Neutrophil (primary cell): ENCODE results near the gene TRIML2.

Experiments used
- H3K27ac ChIP-seq: fragments of 200-600 bp; sonication (generic); 2 replicates; pipeline ENCODE4 v1.5.1; 2016; ENCODE audit warnings: mild to moderate bottlenecking, moderate library complexity
- H3K27me3 ChIP-seq: fragments of 200-600 bp; sonication (generic); 2 replicates; pipeline ENCODE4 v1.6.0; 2016; ENCODE audit warnings: mild to moderate bottlenecking
- H3K36me3 ChIP-seq: fragments of 200-600 bp; sonication (generic); 2 replicates; pipeline ENCODE4 v1.5.1; 2017
- H3K4me1 ChIP-seq, 2 experiments: fragments of 200-600 bp in 1 of 2; sonication (generic) in 1 of 2; 1 replicate in 1 of 2; 2 replicates in 1 of 2; pipeline versions ENCODE4 v1.5.1 to v1.6.1; 2013 to 2016; ENCODE audit warnings: low read depth in 1 of 2, low read length in 1 of 2, mild to moderate bottlenecking in 1 of 2, moderate library complexity in 1 of 2; ENCODE audit not compliant: control insufficient read depth in 1 of 2, insufficient read depth in 1 of 2
- H3K4me3 ChIP-seq, 2 experiments: fragments of 200-600 bp in 1 of 2; sonication (generic) in 1 of 2; 1 replicate in 1 of 2; 2 replicates in 1 of 2; pipeline ENCODE4 v1.5.1; 2013 to 2016; ENCODE audit warnings: low read depth in 1 of 2, low read length in 1 of 2, mild to moderate bottlenecking in 1 of 2, moderate library complexity in 1 of 2
- H3K9me3 ChIP-seq: fragments of 200-600 bp; sonication (generic); 2 replicates; pipeline ENCODE4 v1.5.1; 2016
- CTCF ChIP-seq: fragments of 200-600 bp; sonication (generic); IDR thresholded peaks from 2 replicates; pipeline ENCODE4 v1.5.1; 2016; ENCODE audit warnings: antibody characterized with exemption

TRIML2 gene

GRCh38 chr4:188109157-188109755 lies at the start of gene TRIML2:
Gene TRIML2 (minus strand): TSS chr4:188109603. CDS start chr4:188105368, 4,235 bp downstream.
- Histone ChIP-seq H3K36me3 (no peaks in the 10 kb centered on the region), H3K4me1 (no peaks in the 10 kb centered on the region), H3K27me3 (no peaks in the 10 kb centered on the region), H3K4me3 (no peak within 1 kb of the TSS), H3K27ac (no peak within 1 kb of the TSS), H3K9me3 (peaks cover 7% of the 10 kb centered on the region)
- no peak for TF ChIP-seq CTCF

- TF ChIP-seq CTCF, result no peak
- Histone ChIP-seq H3K4me3 (no peak overlapping the region), H3K9me3 (no peaks in the 10 kb centered on the region), H3K4me1 (no peaks in the 10 kb centered on the region), H3K27ac (no peak overlapping the region), H3K36me3 (no peaks in the 10 kb centered on the region), H3K27me3 (no peaks in the 10 kb centered on the region)
Observed at GRCh38 chr4:188158336-188158735, 48.9 kb upstream of the TRIML2 start.

GRCh38 chr4:188154668-188155405 lies 45.4 kb upstream of the TRIML2 start:
- no peaks in the 10 kb centered on the region for H3K27me3 ChIP-seq
- H3K4me1 ChIP-seq, result no peaks in the 10 kb centered on the region
- no peaks in the 10 kb centered on the region for H3K9me3 ChIP-seq
- TF ChIP-seq CTCF, result no peak
- no peaks in the 10 kb centered on the region for H3K36me3 ChIP-seq
- H3K4me3 ChIP-seq, result no peak overlapping the region
- no peak overlapping the region for H3K27ac ChIP-seq

- Histone ChIP-seq H3K4me3 (no peak overlapping the region), H3K36me3 (no peaks in the 10 kb centered on the region), H3K27ac (no peak overlapping the region), H3K9me3 (peaks cover 4% of the 10 kb centered on the region), H3K4me1 (no peaks in the 10 kb centered on the region), H3K27me3 (no peaks in the 10 kb centered on the region)
- TF ChIP-seq CTCF, result no peak
Observed at GRCh38 chr4:188147776-188148175, 38.4 kb upstream of the TRIML2 start.

GRCh38 chr4:188147176-188147575 lies 37.8 kb upstream of the TRIML2 start:
- no peaks in the 10 kb centered on the region for H3K4me1 ChIP-seq
- H3K27ac ChIP-seq, result no peak overlapping the region
- TF ChIP-seq CTCF, result no peak
- no peak overlapping the region for H3K4me3 ChIP-seq
- H3K27me3 ChIP-seq, result no peaks in the 10 kb centered on the region
- peaks cover 4% of the 10 kb centered on the region for H3K9me3 ChIP-seq
- H3K36me3 ChIP-seq, result no peaks in the 10 kb centered on the region
